ENCODE results near the gene FBLN1.

GRCh38 chr22:45615364-45615763 is 112.7 kb downstream of the FBLN1 start:
- TF ChIP-seq POLR2A (IDR thresholded peaks at IDR 0.05; ENCODE audit: low read length) (no peak), GATA1 (IDR thresholded peaks at IDR 0.05; ENCODE audit: low read depth, low read length) (no peak)
